Endometrial microvascular endothelial cells (primary cell): ENCODE measurements around the gene SLC29A1. TPM values are rescaled to one million over a fixed set of nuclear protein-coding genes. Genes with fewer than 3 reads are reported as not detected.

Source experiments
- in situ Hi-C: cut with HindIII; loops from 2 replicates; pipeline ENCODE4 v1.10.0; 2017; ENCODE audit warnings: low sequenced_read_pairs, low pct_unique_long_range_greater_than_20kb; ENCODE audit errors: inconsistent ontology term
- total RNA-seq: library from RNA; depleted of rRNA; stranded (reverse); fragments of >200 nt; gene quantifications from one replicate; pipeline ENCODE4 v1.2.3, GENCODE V29; 2015; ENCODE audit errors: inconsistent ontology term

SLC29A1 gene
- total RNA-seq, 1 donor from 2014 or later: 158 TPM

DNA sequence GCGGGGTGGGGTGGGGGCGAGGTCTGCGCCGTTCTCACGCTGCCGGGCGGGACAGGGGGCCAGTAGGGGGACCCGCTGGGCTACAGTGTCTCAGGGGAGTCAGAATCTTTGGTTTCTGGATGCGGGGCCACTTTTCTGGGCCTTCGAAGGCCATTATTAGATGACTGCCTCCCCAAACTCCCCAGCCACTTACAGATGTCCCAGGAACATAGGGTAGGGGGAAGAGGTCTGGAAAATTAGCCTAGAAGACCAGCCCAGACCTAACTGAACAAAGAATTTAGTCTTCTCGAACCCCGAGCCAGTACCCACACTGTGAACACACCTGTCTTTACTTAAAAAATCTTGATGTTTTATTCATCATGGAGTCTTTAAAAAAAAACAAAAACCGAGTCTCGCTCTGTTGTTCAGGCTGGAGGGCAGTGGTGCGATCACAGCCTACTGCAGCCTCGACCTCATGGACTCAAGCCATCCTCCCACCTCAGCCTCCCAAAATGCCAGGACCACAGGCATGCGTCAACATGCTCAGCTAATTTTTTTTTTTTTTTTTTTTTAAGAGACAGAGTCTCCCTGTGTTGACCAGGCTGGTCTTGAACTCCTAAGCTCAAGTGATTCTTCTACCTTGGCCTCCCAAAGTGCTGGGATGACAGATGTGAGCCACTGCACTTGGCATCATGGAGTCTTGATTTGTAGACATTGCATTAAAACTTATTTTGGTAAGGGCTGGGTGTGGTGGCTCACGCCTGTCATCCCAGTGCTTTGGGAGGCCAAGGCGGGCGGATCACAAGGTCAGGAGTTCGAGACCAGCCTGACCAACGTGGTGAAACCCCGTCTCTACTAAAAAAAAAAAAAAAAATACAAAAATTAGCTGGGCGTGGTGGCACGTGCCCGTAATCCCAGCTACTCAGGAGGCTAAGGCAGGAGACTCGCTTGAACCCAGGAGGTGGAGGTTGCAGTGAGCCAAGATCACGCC is 3.3 kb upstream of the SLC29A1 start:
- in situ Hi-C loops: no loop called here

DNA sequence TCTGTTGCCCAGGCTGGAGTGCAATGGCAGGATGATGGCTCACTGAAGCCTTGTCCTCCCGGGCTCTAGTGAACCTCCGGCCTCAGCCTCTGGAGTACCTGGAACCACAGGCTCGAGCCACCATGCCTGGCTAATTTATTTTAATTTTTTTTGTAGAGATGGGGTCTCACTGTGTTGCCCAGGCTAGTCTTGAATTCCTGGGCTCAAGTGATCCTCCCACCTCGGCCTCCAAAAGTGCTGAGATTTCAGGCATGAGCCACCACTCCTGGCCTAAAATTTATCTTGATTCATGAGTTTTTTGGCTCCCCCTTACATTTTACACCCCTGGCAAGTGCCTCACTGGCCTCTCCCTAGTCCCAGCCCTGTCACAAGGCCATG is 2.5 kb upstream of the SLC29A1 start:
- in situ Hi-C loops: no loop called here

DNA sequence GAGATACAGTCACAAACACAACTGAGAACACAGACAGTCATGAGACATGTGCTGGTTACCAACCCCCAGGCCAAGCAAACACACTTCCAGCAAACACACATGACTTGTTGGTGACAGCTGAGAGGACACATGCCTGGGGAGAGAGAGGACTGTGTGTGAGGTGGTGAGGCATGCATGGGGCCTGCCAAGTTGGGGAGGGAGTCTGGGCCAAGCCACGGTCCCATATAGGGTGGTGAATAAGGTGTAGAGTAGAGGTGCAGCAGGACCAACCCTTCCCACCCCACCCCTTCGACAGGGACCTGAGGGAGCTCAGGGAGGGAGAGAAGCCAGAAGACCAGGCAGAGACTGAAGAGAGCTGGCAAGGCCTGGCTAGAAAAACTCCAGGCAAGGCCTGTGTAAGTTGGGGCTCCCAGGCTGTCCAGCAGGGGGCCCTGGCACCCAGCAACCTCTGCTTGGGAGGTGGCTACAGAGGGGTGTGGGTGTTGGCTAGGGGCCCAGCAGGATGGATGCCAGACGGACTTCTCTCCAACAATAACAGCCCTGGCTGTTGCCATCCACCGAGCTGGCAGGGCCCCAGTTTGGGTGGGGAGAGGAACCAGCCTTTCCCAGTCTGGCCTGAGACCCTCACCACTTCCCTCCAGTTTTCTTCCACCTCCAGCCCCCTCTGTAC is 2.0 kb upstream of the SLC29A1 start:
- in situ Hi-C loops: no loop called here

- in situ Hi-C loops: no loop called here
Observed at GRCh38 chr6:44221961-44222335, 1.4 kb upstream of the SLC29A1 start.

DNA sequence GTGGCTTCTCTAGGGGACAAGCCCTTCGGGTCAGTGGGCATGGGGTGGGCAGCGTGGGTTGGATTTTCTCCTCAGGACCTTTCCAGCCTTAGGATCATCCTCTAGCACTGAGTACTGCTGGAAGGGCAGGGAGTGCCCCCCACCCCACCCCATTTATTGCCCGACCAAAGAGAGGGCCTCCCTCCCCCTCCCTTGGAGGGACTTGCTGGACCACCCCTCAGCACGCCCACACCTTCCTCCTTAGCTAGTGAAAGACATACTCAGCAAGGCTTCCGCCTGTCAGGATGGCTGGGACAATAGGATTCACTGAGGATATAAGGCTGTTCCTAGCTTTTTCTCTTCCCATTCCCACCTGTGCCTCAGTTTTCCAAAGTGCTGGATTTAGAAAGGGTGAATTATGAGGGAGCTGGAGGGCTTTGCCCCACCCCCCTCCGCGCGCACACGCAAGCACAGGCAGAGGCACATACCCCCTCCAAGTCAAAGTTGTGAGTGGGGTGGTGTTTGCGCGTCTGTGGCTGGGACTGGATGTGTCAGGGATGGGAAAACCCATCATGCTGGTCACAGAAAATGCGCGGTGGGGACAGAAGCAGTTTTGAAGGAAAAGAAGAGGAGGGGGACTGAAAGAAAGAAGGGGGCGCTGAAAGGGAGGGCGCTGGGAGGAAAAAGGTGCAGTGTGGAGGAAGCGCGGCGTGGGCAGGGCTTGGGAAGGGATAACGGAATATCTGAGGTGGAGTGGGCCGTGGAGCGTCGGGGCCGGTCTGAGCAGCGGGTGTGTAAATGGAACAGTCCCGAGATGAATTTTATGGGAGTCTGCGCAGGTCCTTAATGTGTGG is 693 bp upstream of the SLC29A1 start:
- in situ Hi-C loops: no loop called here

GRCh38 chr6:44224029-44224964 is 902 bp downstream of the SLC29A1 start:
- in situ Hi-C loops: no loop called here

- in situ Hi-C loops: no loop called here
Observed at GRCh38 chr6:44224965-44225305, 1.5 kb downstream of the SLC29A1 start.

GRCh38 chr6:44225579-44226325 is 2.4 kb downstream of the SLC29A1 start:
- in situ Hi-C loops: no loop called here

DNA sequence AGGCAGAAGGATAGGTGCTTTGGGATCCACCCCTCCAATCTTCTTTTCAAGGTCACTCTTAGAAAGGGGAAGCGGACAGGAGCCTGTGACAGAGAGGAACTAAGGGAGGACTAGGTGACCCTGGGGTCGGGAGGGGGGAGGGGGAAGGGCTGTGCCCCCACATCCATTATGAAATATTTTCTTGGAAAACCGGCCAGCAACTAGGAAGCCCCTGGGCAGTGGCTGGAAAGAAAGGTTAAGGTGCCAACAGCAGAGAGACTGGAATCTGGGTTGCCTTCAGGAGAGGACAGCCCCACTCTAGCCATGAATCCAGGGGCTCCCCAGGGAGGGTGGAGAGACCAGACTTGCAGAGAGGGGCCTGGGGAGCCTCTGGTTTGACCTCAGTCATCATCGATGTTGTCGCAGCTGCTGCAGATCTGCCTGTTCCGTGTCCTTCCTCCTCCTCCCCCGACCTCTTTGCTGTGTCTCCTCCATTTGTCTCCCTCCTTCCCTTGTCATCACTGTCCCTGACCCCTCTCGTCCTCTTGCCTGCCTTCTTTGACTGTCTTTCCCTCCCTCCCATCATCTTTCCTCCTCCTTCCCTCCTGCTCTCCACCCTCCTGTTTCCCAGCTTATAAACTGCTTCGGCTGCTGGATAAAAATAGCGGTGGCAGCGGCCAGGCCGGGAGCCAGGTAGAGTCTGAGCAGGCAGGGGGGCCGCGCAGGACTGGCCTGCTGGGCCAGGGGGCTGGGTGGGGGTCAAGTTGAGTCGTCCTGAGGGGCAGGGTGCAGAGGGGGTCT is 3.2 kb downstream of the SLC29A1 start:
- in situ Hi-C loops: no loop called here

GRCh38 chr6:44227148-44227793 is 3.9 kb downstream of the SLC29A1 start:
- in situ Hi-C loops: no loop called here

GRCh38 chr6:44228031-44228430 is 4.6 kb downstream of the SLC29A1 start:
- in situ Hi-C loops: no loop called here

- in situ Hi-C loops: no loop called here
Observed at GRCh38 chr6:44228433-44228832, 5.0 kb downstream of the SLC29A1 start.

DNA sequence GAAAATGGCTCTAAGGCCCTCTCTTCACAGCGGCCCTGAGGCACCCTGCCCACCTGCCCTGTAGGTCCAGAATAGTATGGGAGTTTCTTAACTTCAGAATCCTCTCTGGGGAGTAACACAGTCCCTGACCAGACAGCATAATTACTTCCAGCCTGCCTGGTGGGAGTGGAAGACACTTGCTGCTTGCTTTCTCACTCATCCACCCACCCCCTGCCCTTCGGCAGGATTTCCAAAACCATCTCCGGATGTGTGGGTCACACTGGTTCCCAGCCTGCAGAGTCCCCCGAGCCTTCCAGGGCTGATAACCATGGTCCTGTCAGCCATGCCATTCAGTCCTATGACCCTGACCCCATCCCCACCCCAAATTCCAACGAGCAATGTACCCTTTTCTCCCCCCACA is 5.4 kb downstream of the SLC29A1 start:
- in situ Hi-C loops: no loop called here

DNA sequence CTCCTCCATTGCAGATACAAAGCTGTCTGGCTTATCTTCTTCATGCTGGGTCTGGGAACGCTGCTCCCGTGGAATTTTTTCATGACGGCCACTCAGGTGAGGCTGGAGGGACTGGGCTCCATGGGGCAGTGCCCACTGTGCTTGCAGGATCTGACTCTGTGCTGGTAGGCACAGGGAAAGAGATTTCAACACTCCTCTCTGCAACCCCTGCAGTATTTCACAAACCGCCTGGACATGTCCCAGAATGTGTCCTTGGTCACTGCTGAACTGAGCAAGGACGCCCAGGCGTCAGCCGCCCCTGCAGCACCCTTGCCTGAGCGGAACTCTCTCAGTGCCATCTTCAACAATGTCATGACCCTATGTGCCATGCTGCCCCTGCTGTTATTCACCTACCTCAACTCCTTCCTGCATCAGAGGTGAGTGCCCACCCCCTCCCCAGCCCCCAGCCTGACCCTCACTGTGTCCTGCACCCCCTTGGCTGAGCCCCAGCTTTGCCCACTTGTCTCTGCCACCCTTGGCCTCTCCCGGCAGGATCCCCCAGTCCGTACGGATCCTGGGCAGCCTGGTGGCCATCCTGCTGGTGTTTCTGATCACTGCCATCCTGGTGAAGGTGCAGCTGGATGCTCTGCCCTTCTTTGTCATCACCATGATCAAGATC is 6.1 kb downstream of the SLC29A1 start:
- in situ Hi-C loops: loop anchor here (10.0 kb wide), 1 partner anchor 125 kb away; no protein-coding TSS in a partner anchor

DNA sequence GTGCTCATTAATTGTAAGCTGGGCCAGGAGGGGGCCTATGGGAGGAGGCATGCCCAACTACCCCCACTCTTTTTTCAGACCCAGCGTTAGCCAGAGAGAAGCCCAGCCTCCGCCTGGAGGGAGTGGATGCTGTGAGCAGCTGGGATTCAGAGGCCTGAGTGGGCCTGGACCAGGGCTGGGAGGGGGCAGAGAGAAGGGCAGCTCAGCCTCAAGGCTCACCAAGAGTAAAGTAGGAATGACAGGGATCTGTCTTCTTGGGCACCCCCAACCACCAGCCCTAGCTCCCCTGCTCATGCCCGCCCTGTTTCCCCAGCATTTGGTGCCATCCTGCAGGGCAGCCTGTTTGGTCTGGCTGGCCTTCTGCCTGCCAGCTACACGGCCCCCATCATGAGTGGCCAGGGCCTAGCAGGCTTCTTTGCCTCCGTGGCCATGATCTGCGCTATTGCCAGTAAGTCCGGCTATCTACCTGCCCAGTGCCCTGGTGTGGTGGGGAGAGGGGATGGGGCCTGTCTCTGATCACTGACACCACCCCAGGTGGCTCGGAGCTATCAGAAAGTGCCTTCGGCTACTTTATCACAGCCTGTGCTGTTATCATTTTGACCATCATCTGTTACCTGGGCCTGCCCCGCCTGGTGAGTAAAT is 6.8 kb downstream of the SLC29A1 start:
- in situ Hi-C loops: loop anchor here (10.0 kb wide), 1 partner anchor 125 kb away; no protein-coding TSS in a partner anchor

DNA sequence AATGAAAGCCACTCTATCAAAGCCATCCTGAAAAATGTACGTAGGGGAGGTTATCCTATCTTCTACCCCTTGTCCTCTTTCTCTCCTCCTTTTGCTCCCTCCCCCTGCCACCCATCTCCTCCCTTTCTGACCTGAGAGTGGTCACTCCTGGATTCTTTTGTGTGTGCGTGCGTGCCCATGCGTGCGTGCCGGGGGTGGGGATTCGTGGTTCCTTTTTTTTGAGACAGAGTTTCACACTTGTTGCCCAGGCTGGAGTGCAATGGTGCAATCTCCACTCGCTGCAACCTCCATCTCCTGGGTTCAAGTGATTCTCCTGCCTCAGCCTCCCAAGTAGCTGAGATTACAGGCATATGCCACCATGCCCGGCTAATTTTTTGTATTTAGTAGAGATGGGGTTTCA is 8.0 kb downstream of the SLC29A1 start:
- in situ Hi-C loops: loop anchor here (10.0 kb wide), 1 partner anchor 127 kb away; no protein-coding TSS in a partner anchor
